H9 (cell line): ENCODE measurements around the gene LAMC3. TPM values are rescaled to one million over a fixed set of nuclear protein-coding genes. Genes with fewer than 3 reads are reported as not detected.

Source experiments
- DNase-seq: peaks from one replicate; pipeline ENCODE4 v3.0.0-alpha.2; 2017
- H2AFZ ChIP-seq: one replicate; pipeline ENCODE4 v1.6.1; 2013; ENCODE audit warnings: mild to moderate bottlenecking, low read length, control low read depth, moderate library complexity
- H2AK5ac ChIP-seq: 2 replicates; pipeline ENCODE4 v1.6.1; 2013; ENCODE audit warnings: low read length, control low read depth, mixed read lengths; ENCODE audit not compliant: insufficient read length
- H2BK120ac ChIP-seq: one replicate; pipeline ENCODE4 v1.6.1; 2013; ENCODE audit warnings: low read depth, mild to moderate bottlenecking, low read length, control low read depth, inconsistent platforms; ENCODE audit not compliant: poor library complexity, severe bottlenecking
- H2BK12ac ChIP-seq: 2 replicates; pipeline ENCODE4 v1.6.1; 2013; ENCODE audit warnings: low read length, control low read depth, mixed read lengths, low read depth; ENCODE audit not compliant: insufficient read length
- H2BK15ac ChIP-seq: 2 replicates; pipeline ENCODE4 v1.6.1; 2013; ENCODE audit warnings: low read depth, low read length, control low read depth
- H2BK20ac ChIP-seq: one replicate; pipeline ENCODE4 v1.6.1; 2013; ENCODE audit warnings: low read depth, mild to moderate bottlenecking, low read length, control low read depth, inconsistent platforms; ENCODE audit not compliant: poor library complexity, severe bottlenecking
- H2BK5ac ChIP-seq: 2 replicates; pipeline ENCODE4 v1.6.1; 2013; ENCODE audit warnings: low read length, control low read depth, mixed read lengths; ENCODE audit not compliant: insufficient read length
- H3K14ac ChIP-seq: 2 replicates; pipeline ENCODE4 v1.6.1; 2013; ENCODE audit warnings: low read length, control low read depth; ENCODE audit not compliant: insufficient read depth
- H3K18ac ChIP-seq: 2 replicates; pipeline ENCODE4 v1.6.1; 2013; ENCODE audit warnings: low read depth, mild to moderate bottlenecking, mixed read lengths, low read length, control low read depth; ENCODE audit not compliant: insufficient read length
- H3K23ac ChIP-seq: 2 replicates; pipeline ENCODE4 v1.6.1; 2013; ENCODE audit warnings: low read length, control low read depth, mixed read lengths, low read depth; ENCODE audit not compliant: insufficient read length
- H3K23me2 ChIP-seq: 2 replicates; pipeline ENCODE4 v1.6.1; 2013; ENCODE audit warnings: low read depth, mild to moderate bottlenecking, mixed read lengths, low read length, control low read depth; ENCODE audit not compliant: insufficient read length, poor library complexity, severe bottlenecking
- H3K27ac ChIP-seq: 2 replicates; pipeline ENCODE4 v1.5.1; 2013; ENCODE audit warnings: low read length, control low read depth, mixed read lengths, low read depth; ENCODE audit not compliant: insufficient read length
- H3K27me3 ChIP-seq: 2 replicates; pipeline ENCODE4 v1.6.1; 2013; ENCODE audit warnings: low read length, control low read depth, inconsistent platforms; ENCODE audit not compliant: insufficient read depth
- H3K4ac ChIP-seq: 2 replicates; pipeline ENCODE4 v1.6.1; 2013; ENCODE audit warnings: low read depth, mild to moderate bottlenecking, control low read depth, inconsistent platforms, low read length, moderate library complexity
- H3K4me1 ChIP-seq: 2 replicates; pipeline ENCODE4 v1.6.1; 2013; ENCODE audit warnings: low read length, control low read depth, inconsistent platforms; ENCODE audit not compliant: insufficient read depth
- H3K4me2 ChIP-seq: 2 replicates; pipeline ENCODE4 v1.6.1; 2013; ENCODE audit warnings: low read length, control low read depth, mixed read lengths; ENCODE audit not compliant: insufficient read length, insufficient read depth
- H3K56ac ChIP-seq: 2 replicates; pipeline ENCODE4 v1.6.1; 2013; ENCODE audit warnings: low read depth, mild to moderate bottlenecking, mixed read lengths, low read length, control low read depth; ENCODE audit not compliant: insufficient read length
- H3K79me1 ChIP-seq: 2 replicates; pipeline ENCODE4 v1.6.1; 2013; ENCODE audit warnings: low read depth, mild to moderate bottlenecking, moderate library complexity, low read length, control low read depth, inconsistent platforms; ENCODE audit not compliant: insufficient read depth, poor library complexity, severe bottlenecking
- H3K79me2 ChIP-seq: 2 replicates; pipeline ENCODE4 v1.6.1; 2013; ENCODE audit warnings: low read length, control low read depth, inconsistent platforms; ENCODE audit not compliant: insufficient read depth
- H3K9ac ChIP-seq: 2 replicates; pipeline ENCODE4 v1.6.1; 2013; ENCODE audit warnings: low read length, control low read depth, mixed read lengths; ENCODE audit not compliant: insufficient read length; ENCODE audit errors: extremely low read depth
- H3K9me3 ChIP-seq: one replicate; pipeline ENCODE4 v1.6.1; 2013; ENCODE audit warnings: low read depth, low read length, inconsistent platforms; ENCODE audit not compliant: control insufficient read depth
- H3T11ph ChIP-seq: one replicate; pipeline ENCODE4 v1.6.1; 2013; ENCODE audit warnings: mild to moderate bottlenecking, low read length, control low read depth, inconsistent platforms
- H4K20me1 ChIP-seq: one replicate; pipeline ENCODE4 v1.6.1; 2013; ENCODE audit not compliant: control insufficient read depth, insufficient read length, insufficient read depth
- H4K5ac ChIP-seq: 2 replicates; pipeline ENCODE4 v1.6.1; 2013; ENCODE audit warnings: low read depth, mild to moderate bottlenecking, mixed read lengths, low read length, control low read depth; ENCODE audit not compliant: insufficient read length
- H4K8ac ChIP-seq: replicated peaks from 2 replicates; pipeline ENCODE4 v1.6.1; 2013; ENCODE audit warnings: low read length, control low read depth, mixed read lengths, low read depth; ENCODE audit not compliant: insufficient read length
- H4K91ac ChIP-seq: 2 replicates; pipeline ENCODE4 v1.6.1; 2013; ENCODE audit warnings: low read depth, mild to moderate bottlenecking, moderate library complexity, mixed read lengths, low read length, control low read depth; ENCODE audit not compliant: insufficient read length
- H3K27ac Mint-ChIP-seq, 3 experiments: 2 replicates in 2 of 3; 3 replicates in 1 of 3; pipeline ENCODE4 v1.8.0; 2020 to 2021; ENCODE audit warnings: mixed read lengths in 3 of 3, mild to moderate bottlenecking in 1 of 3, moderate library complexity in 1 of 3
- H3K27me3 Mint-ChIP-seq: 2 replicates; pipeline ENCODE4 v1.8.0; 2021; ENCODE audit warnings: low read depth, mild to moderate bottlenecking, moderate library complexity, mixed read lengths
- H3K36me3 Mint-ChIP-seq, 3 experiments: 2 replicates in 2 of 3; 3 replicates in 1 of 3; pipeline ENCODE4 v1.8.0; 2020 to 2021; ENCODE audit warnings: low read depth in 3 of 3, mixed read lengths in 3 of 3; ENCODE audit not compliant: insufficient read depth in 1 of 3
- H3K4me1 Mint-ChIP-seq, 2 experiments: 2 replicates each; pipeline ENCODE4 v1.8.0; 2020; ENCODE audit warnings: mixed read lengths in 2 of 2
- H3K4me3 Mint-ChIP-seq, 2 experiments: 2 replicates in 1 of 2; 3 replicates in 1 of 2; pipeline ENCODE4 v1.8.0; 2020 to 2021; ENCODE audit warnings: mild to moderate bottlenecking in 2 of 2, mixed read lengths in 2 of 2, moderate library complexity in 1 of 2
- H3K9me3 Mint-ChIP-seq, 2 experiments: 2 replicates in 1 of 2; 3 replicates in 1 of 2; pipeline ENCODE4 v1.8.0; 2020; ENCODE audit warnings: mild to moderate bottlenecking in 2 of 2, mixed read lengths in 2 of 2, moderate library complexity in 1 of 2
- WGBS: extraction: QIAGEN DNeasy Blood & Tissue Kit; methylation state at CpG from one replicate; pipeline ENCODE4 v1.1.7; 2013; ENCODE audit warnings: missing lambda C conversion rate, low lambda C conversion rate, mixed read lengths; ENCODE audit not compliant: insufficient read length; ENCODE audit errors: extremely low coverage; 5-methylcytosine and 5-hydroxymethylcytosine counted together
- total RNA-seq: library from RNA; stranded (reverse); gene quantifications from 2 replicates; pipeline ENCODE4 v1.2.1, GENCODE V29; 2021
- TF ChIP-seq, protein P1 (sequence below): fragments of 200-600 bp; sonication (generic); conservative IDR thresholded peaks from 3 replicates; pipeline ENCODE4 v1.8.0; 2021; ENCODE audit warnings: antibody characterized with exemption, mild to moderate bottlenecking

The LAMC3 gene
- total RNA-seq, 1 experiment from 2014 or later: 21.7 TPM

DNA sequence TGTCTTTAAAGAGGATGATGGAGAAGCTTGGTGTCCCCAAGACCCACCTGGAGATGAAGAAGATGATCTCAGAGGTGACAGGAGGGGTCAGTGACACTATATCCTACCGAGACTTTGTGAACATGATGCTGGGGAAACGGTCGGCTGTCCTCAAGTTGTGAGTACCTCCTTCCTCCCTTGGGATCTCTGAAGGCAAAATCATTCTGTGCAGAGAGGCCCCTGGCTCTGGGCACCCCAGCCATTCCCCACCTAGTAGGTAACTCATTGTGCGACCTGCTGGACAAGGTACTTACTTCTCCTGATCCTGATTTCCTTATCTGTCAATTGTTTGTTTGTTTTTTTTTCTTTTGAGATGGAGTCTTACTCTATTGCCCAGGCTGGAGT, 108.8 kb downstream of the LAMC3 start:
- no peaks in the 10 kb centered on the region for H3K27me3 ChIP-seq
- TF ChIP-seq, protein P1, sequence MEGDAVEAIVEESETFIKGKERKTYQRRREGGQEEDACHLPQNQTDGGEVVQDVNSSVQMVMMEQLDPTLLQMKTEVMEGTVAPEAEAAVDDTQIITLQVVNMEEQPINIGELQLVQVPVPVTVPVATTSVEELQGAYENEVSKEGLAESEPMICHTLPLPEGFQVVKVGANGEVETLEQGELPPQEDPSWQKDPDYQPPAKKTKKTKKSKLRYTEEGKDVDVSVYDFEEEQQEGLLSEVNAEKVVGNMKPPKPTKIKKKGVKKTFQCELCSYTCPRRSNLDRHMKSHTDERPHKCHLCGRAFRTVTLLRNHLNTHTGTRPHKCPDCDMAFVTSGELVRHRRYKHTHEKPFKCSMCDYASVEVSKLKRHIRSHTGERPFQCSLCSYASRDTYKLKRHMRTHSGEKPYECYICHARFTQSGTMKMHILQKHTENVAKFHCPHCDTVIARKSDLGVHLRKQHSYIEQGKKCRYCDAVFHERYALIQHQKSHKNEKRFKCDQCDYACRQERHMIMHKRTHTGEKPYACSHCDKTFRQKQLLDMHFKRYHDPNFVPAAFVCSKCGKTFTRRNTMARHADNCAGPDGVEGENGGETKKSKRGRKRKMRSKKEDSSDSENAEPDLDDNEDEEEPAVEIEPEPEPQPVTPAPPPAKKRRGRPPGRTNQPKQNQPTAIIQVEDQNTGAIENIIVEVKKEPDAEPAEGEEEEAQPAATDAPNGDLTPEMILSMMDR: no peak
- H3K4me1 ChIP-seq: no peaks in the 10 kb centered on the region
- Mint-ChIP-seq H3K9me3 (no peaks in the 10 kb centered on the region), H3K4me3 (no peak overlapping the region), H3K27ac (no peak overlapping the region; a peak in 1 of 7 replicates), H3K27me3 (no peaks in the 10 kb centered on the region), H3K36me3 (peaks cover 39 to 87% (median 82%) of the 10 kb centered on the region in 3 experiments), H3K4me1 (peaks cover 2 to 3% of the 10 kb centered on the region in 2 experiments)
- no peak overlapping the region for H2BK20ac ChIP-seq
- H3K56ac ChIP-seq: no peak overlapping the region
- no peak overlapping the region for H2BK120ac ChIP-seq
- no peak overlapping the region for H2AFZ ChIP-seq
- H3K9ac ChIP-seq: no peak overlapping the region
- H4K91ac ChIP-seq: no peak overlapping the region
- no peaks in the 10 kb centered on the region for H4K20me1 ChIP-seq
- H3K23ac ChIP-seq: no peak overlapping the region
- H2AK5ac ChIP-seq: no peak overlapping the region
- H3K14ac ChIP-seq: no peak overlapping the region
- no peak overlapping the region for H2BK15ac ChIP-seq
- H3K79me2 ChIP-seq: no peaks in the 10 kb centered on the region
- no peak for DNase-seq
- H3K4ac ChIP-seq: no peak overlapping the region
- H3K23me2 ChIP-seq: no peaks in the 10 kb centered on the region
- H3K79me1 ChIP-seq: no peaks in the 10 kb centered on the region
- H3K27ac ChIP-seq: no peak overlapping the region
- H3K4me2 ChIP-seq: no peak overlapping the region
- no peaks in the 10 kb centered on the region for H3K9me3 ChIP-seq
- no peak overlapping the region for H3K18ac ChIP-seq
- H2BK5ac ChIP-seq: no peak overlapping the region
- H4K8ac ChIP-seq: no peak overlapping the region
- no peak overlapping the region for H2BK12ac ChIP-seq
- WGBS: no CpG with 5 or more reads among the region's 4 CpGs
- no peak overlapping the region for H4K5ac ChIP-seq
- H3T11ph ChIP-seq: no peak overlapping the region
